OCI-LY7 (cell line): Measurements from ENCODE around the gene GGTLC1.

ENCODE experiments used
- CTCF ChIP-seq: fragments of 200-600 bp; sonication (generic); conservative IDR thresholded peaks from 2 replicates; pipeline ENCODE4 v1.5.1; 2014; ENCODE audit warnings: mild to moderate bottlenecking, antibody characterized with exemption, low read length, moderate library complexity, mixed read lengths
- EZH2phosphoT487 ChIP-seq: fragments of 200-600 bp; sonication (generic); IDR thresholded peaks from 2 replicates; pipeline ENCODE4 v1.6.1; 2018; ENCODE audit warnings: low read depth, borderline replicate concordance, mild to moderate bottlenecking, mixed run types, antibody characterized with exemption, low read length, moderate library complexity, mixed read lengths

- TF ChIP-seq CTCF (no peak), EZH2phosphoT487 (no peak)
These were observed 13.3 kb upstream of the GGTLC1 start for GRCh38 chr20:24001712-24002405.
